SKM-1 treated with dmso at 0.1 percent for 144 hours (cell line): ENCODE data around the gene MLX.
A peak's percentile ranks its signal among the peaks of the same experiment; 100 is the strongest.
"Not testable (repeated sequence)": the region's sequence is repeated elsewhere in the genome, so short reads cannot be mapped to it uniquely, and the experiment has no call there.

Experiments used
- DNase-seq: peaks from one replicate; lab custom pipeline; 2025; ENCODE audit not compliant: unreplicated experiment; lab: John Stamatoyannopoulos, UW

MLX gene

GRCh38 chr17:42536372-42537155 lies 30.3 kb upstream of the MLX start:
- DNase-seq = peak; percentile 51

- no peak for DNase-seq
These were observed 29.6 kb upstream of the MLX start for GRCh38 chr17:42537156-42537805.

- DNase-seq = no peak
These were observed 29.0 kb upstream of the MLX start for GRCh38 chr17:42537826-42538451.

GRCh38 chr17:42538482-42538881 lies 28.4 kb upstream of the MLX start:
- no peak for DNase-seq

- not testable (repeated sequence) for DNase-seq
These were observed 26.3 kb upstream of the MLX start for GRCh38 chr17:42540558-42540957.

- no peak for DNase-seq
These were observed 25.7 kb upstream of the MLX start for GRCh38 chr17:42541041-42541833.

- DNase-seq = no peak
These were observed 23.5 kb upstream of the MLX start for GRCh38 chr17:42543190-42544079.

GRCh38 chr17:42544874-42545283 lies 22.0 kb upstream of the MLX start:
- no peak for DNase-seq

- DNase-seq = not testable (repeated sequence)
These were observed 21.0 kb upstream of the MLX start for GRCh38 chr17:42545755-42546505.

- no peak for DNase-seq
These were observed 19.9 kb upstream of the MLX start for GRCh38 chr17:42547001-42547461.

GRCh38 chr17:42547698-42548069 lies 19.2 kb upstream of the MLX start:
- no peak for DNase-seq

GRCh38 chr17:42548070-42548837 lies 18.6 kb upstream of the MLX start:
- no peak for DNase-seq

- DNase-seq = no peak
These were observed 17.7 kb upstream of the MLX start for GRCh38 chr17:42548993-42549755.

- not testable (repeated sequence) for DNase-seq
These were observed 14.2 kb upstream of the MLX start, which contains the start of gene HSD17B1 for GRCh38 chr17:42552736-42553135. HSD17B1 (plus strand) TSS chr17:42552923; CDS start chr17:42552934, 11 bp downstream.

- no peak for DNase-seq
These were observed 13.6 kb upstream of the MLX start for GRCh38 chr17:42553161-42553818.

- DNase-seq = no peak
These were observed 13.0 kb upstream of the MLX start for GRCh38 chr17:42553866-42554249.
